Measurements from ENCODE around the gene DGKZ.

GRCh38 chr11:46351148-46351547, 3.9 kb downstream of the DGKZ start:
- no peak for TF ChIP-seq EZH2phosphoT487 (conservative IDR thresholded peaks at IDR 0.05; ENCODE audit: low read length)
- TF ChIP-seq CTCF (IDR thresholded peaks at IDR 0.05; ENCODE audit: insufficient read depth, low read length, poor library complexity, severe bottlenecking): no peak
